Measurements from ENCODE around the gene BANP.
"Not testable (repeated sequence)": the region's sequence is repeated elsewhere in the genome, so short reads cannot be mapped to it uniquely, and the experiment has no call there.

The BANP gene

GRCh38 chr16:88035884-88036639 is 84.8 kb downstream of the BANP start:
- H3K36me3 ChIP-seq (ENCODE audit: control insufficient read depth, low read depth, low read length); H3K27me3 ChIP-seq (ENCODE audit: control insufficient read depth, insufficient read depth, low read length); H3K4me3 ChIP-seq (ENCODE audit: low read length); H3K9ac ChIP-seq (ENCODE audit: low read length); H3K4me1 ChIP-seq (ENCODE audit: control insufficient read depth, low read depth, low read length); H3K27ac ChIP-seq (ENCODE audit: low read length); H3K9me3 ChIP-seq (ENCODE audit: control insufficient read depth, low read depth, low read length): not testable (repeated sequence)

- not testable (repeated sequence) for H3K36me3 ChIP-seq (ENCODE audit: control insufficient read depth, low read depth, low read length); H3K4me1 ChIP-seq (ENCODE audit: control insufficient read depth, low read depth, low read length); H3K9ac ChIP-seq (ENCODE audit: low read length); H3K4me3 ChIP-seq (ENCODE audit: low read length); H3K27me3 ChIP-seq (ENCODE audit: control insufficient read depth, insufficient read depth, low read length); H3K27ac ChIP-seq (ENCODE audit: low read length); H3K9me3 ChIP-seq (ENCODE audit: control insufficient read depth, low read depth, low read length)
These were observed 85.4 kb downstream of the BANP start for GRCh38 chr16:88036640-88036996.

- H3K9ac ChIP-seq (ENCODE audit: low read length); H3K4me3 ChIP-seq (ENCODE audit: low read length); H3K36me3 ChIP-seq (ENCODE audit: control insufficient read depth, low read depth, low read length); H3K27ac ChIP-seq (ENCODE audit: low read length); H3K4me1 ChIP-seq (ENCODE audit: control insufficient read depth, low read depth, low read length); H3K27me3 ChIP-seq (ENCODE audit: control insufficient read depth, insufficient read depth, low read length); H3K9me3 ChIP-seq (ENCODE audit: control insufficient read depth, low read depth, low read length): not testable (repeated sequence)
These were observed 86.1 kb downstream of the BANP start for GRCh38 chr16:88037359-88037758.

- H3K36me3 ChIP-seq (ENCODE audit: control insufficient read depth, low read depth, low read length); H3K27me3 ChIP-seq (ENCODE audit: control insufficient read depth, insufficient read depth, low read length); H3K27ac ChIP-seq (ENCODE audit: low read length); H3K9me3 ChIP-seq (ENCODE audit: control insufficient read depth, low read depth, low read length); H3K4me1 ChIP-seq (ENCODE audit: control insufficient read depth, low read depth, low read length); H3K9ac ChIP-seq (ENCODE audit: low read length); H3K4me3 ChIP-seq (ENCODE audit: low read length): not testable (repeated sequence)
These were observed 86.8 kb downstream of the BANP start for GRCh38 chr16:88037876-88038525.

- not testable (repeated sequence) for H3K36me3 ChIP-seq (ENCODE audit: control insufficient read depth, low read depth, low read length); H3K9ac ChIP-seq (ENCODE audit: low read length); H3K9me3 ChIP-seq (ENCODE audit: control insufficient read depth, low read depth, low read length); H3K27me3 ChIP-seq (ENCODE audit: control insufficient read depth, insufficient read depth, low read length); H3K27ac ChIP-seq (ENCODE audit: low read length); H3K4me3 ChIP-seq (ENCODE audit: low read length); H3K4me1 ChIP-seq (ENCODE audit: control insufficient read depth, low read depth, low read length)
These were observed 87.3 kb downstream of the BANP start for GRCh38 chr16:88038526-88038908.

GRCh38 chr16:88039591-88039990 is 88.4 kb downstream of the BANP start:
- Histone ChIP-seq H3K36me3 (ENCODE audit: control insufficient read depth, low read depth, low read length) (peaks cover 3% of the 10 kb centered on the region), H3K9me3 (ENCODE audit: control insufficient read depth, low read depth, low read length) (no peaks in the 10 kb centered on the region), H3K4me3 (ENCODE audit: low read length) (no peak overlapping the region), H3K4me1 (ENCODE audit: control insufficient read depth, low read depth, low read length) (peaks cover 3% of the 10 kb centered on the region), H3K27me3 (ENCODE audit: control insufficient read depth, insufficient read depth, low read length) (no peaks in the 10 kb centered on the region), H3K27ac (ENCODE audit: low read length) (no peak overlapping the region), H3K9ac (ENCODE audit: low read length) (no peak overlapping the region)

- not testable (repeated sequence) for H3K4me3 ChIP-seq (ENCODE audit: low read length); H3K36me3 ChIP-seq (ENCODE audit: control insufficient read depth, low read depth, low read length); H3K27me3 ChIP-seq (ENCODE audit: control insufficient read depth, insufficient read depth, low read length); H3K9me3 ChIP-seq (ENCODE audit: control insufficient read depth, low read depth, low read length); H3K9ac ChIP-seq (ENCODE audit: low read length); H3K27ac ChIP-seq (ENCODE audit: low read length); H3K4me1 ChIP-seq (ENCODE audit: control insufficient read depth, low read depth, low read length)
These were observed 89.1 kb downstream of the BANP start for GRCh38 chr16:88040196-88040876.

GRCh38 chr16:88040877-88041244 is 89.6 kb downstream of the BANP start:
- H3K4me1 ChIP-seq (ENCODE audit: control insufficient read depth, low read depth, low read length); H3K4me3 ChIP-seq (ENCODE audit: low read length); H3K27me3 ChIP-seq (ENCODE audit: control insufficient read depth, insufficient read depth, low read length); H3K27ac ChIP-seq (ENCODE audit: low read length); H3K36me3 ChIP-seq (ENCODE audit: control insufficient read depth, low read depth, low read length); H3K9ac ChIP-seq (ENCODE audit: low read length); H3K9me3 ChIP-seq (ENCODE audit: control insufficient read depth, low read depth, low read length): not testable (repeated sequence)

GRCh38 chr16:88041506-88041905 is 90.3 kb downstream of the BANP start:
- not testable (repeated sequence) for H3K9ac ChIP-seq (ENCODE audit: low read length); H3K27ac ChIP-seq (ENCODE audit: low read length); H3K4me3 ChIP-seq (ENCODE audit: low read length); H3K36me3 ChIP-seq (ENCODE audit: control insufficient read depth, low read depth, low read length); H3K9me3 ChIP-seq (ENCODE audit: control insufficient read depth, low read depth, low read length); H3K27me3 ChIP-seq (ENCODE audit: control insufficient read depth, insufficient read depth, low read length); H3K4me1 ChIP-seq (ENCODE audit: control insufficient read depth, low read depth, low read length)

GRCh38 chr16:88041986-88042562 is 90.8 kb downstream of the BANP start:
- not testable (repeated sequence) for H3K36me3 ChIP-seq (ENCODE audit: control insufficient read depth, low read depth, low read length); H3K9ac ChIP-seq (ENCODE audit: low read length); H3K4me3 ChIP-seq (ENCODE audit: low read length); H3K9me3 ChIP-seq (ENCODE audit: control insufficient read depth, low read depth, low read length); H3K27me3 ChIP-seq (ENCODE audit: control insufficient read depth, insufficient read depth, low read length); H3K27ac ChIP-seq (ENCODE audit: low read length); H3K4me1 ChIP-seq (ENCODE audit: control insufficient read depth, low read depth, low read length)

GRCh38 chr16:88043208-88043910 is 92.1 kb downstream of the BANP start:
- not testable (repeated sequence) for H3K4me1 ChIP-seq (ENCODE audit: control insufficient read depth, low read depth, low read length); H3K9ac ChIP-seq (ENCODE audit: low read length); H3K9me3 ChIP-seq (ENCODE audit: control insufficient read depth, low read depth, low read length); H3K27ac ChIP-seq (ENCODE audit: low read length); H3K27me3 ChIP-seq (ENCODE audit: control insufficient read depth, insufficient read depth, low read length); H3K4me3 ChIP-seq (ENCODE audit: low read length); H3K36me3 ChIP-seq (ENCODE audit: control insufficient read depth, low read depth, low read length)
